Stimulated activated CD4-positive, alpha-beta T cell treated with anti-CD3 and anti-CD28 coated beads, Interleukin-12 subunit alpha, Interleukin-12 subunit beta, amount 100 ng/mL, for 4 hours (primary cell): ENCODE results near the gene FRMD4B.
"Not testable (repeated sequence)": the region's sequence is repeated elsewhere in the genome, so short reads cannot be mapped to it uniquely, and the experiment has no call there.

Experiments
- DNase-seq: peaks from one replicate; pipeline ENCODE4 v3.0.0-alpha.2; 2020

The FRMD4B gene

GRCh38 chr3:69240651-69241568 lies 145.0 kb downstream of the FRMD4B start:
- no peak for DNase-seq

GRCh38 chr3:69239063-69239462 lies 146.8 kb downstream of the FRMD4B start:
- no peak for DNase-seq

- DNase-seq, result no peak
Measured at GRCh38 chr3:69236812-69237707, 148.8 kb downstream of the FRMD4B start.

GRCh38 chr3:69235882-69236281 lies 150.0 kb downstream of the FRMD4B start:
- no peak for DNase-seq

GRCh38 chr3:69235227-69235626 lies 150.7 kb downstream of the FRMD4B start:
- not testable (repeated sequence) for DNase-seq

GRCh38 chr3:69232482-69232881 lies 153.4 kb downstream of the FRMD4B start:
- no peak for DNase-seq

GRCh38 chr3:69231929-69232440 lies 153.9 kb downstream of the FRMD4B start:
- no peak for DNase-seq

GRCh38 chr3:69226071-69226470 lies 159.8 kb downstream of the FRMD4B start:
- DNase-seq, result no peak

GRCh38 chr3:69219101-69219708 lies 166.7 kb downstream of the FRMD4B start:
- no peak for DNase-seq

- no peak for DNase-seq
Measured at GRCh38 chr3:69218079-69218478, 167.8 kb downstream of the FRMD4B start.

GRCh38 chr3:69216981-69217380 lies 168.9 kb downstream of the FRMD4B start:
- DNase-seq, result no peak

- DNase-seq, result no peak
Measured at GRCh38 chr3:69214241-69214640, 171.6 kb downstream of the FRMD4B start.

- no peak for DNase-seq
Measured at GRCh38 chr3:69212411-69213160, 173.3 kb downstream of the FRMD4B start.

GRCh38 chr3:69210068-69210730 lies 175.7 kb downstream of the FRMD4B start:
- DNase-seq, result no peak

GRCh38 chr3:69209413-69209812 lies 176.5 kb downstream of the FRMD4B start:
- no peak for DNase-seq

- no peak for DNase-seq
Measured at GRCh38 chr3:69207031-69207430, 178.9 kb downstream of the FRMD4B start.

- no peak for DNase-seq
Measured at GRCh38 chr3:69205385-69205784, 180.5 kb downstream of the FRMD4B start.

- peak; percentile 50 for DNase-seq
Measured at GRCh38 chr3:69204315-69204957, 181.5 kb downstream of the FRMD4B start.

GRCh38 chr3:69203631-69204314 lies 182.1 kb downstream of the FRMD4B start:
- DNase-seq, result no peak

- DNase-seq, result no peak
Measured at GRCh38 chr3:69201658-69202057, 184.2 kb downstream of the FRMD4B start.
